GM12878 (cell line): ENCODE measurements around the gene DUSP16. TPM values are rescaled to one million over a fixed set of nuclear protein-coding genes. Genes with fewer than 3 reads are reported as not detected.
A peak's percentile ranks its signal among the peaks of the same experiment; 100 is the strongest.

Experiments used
- CHD2 ChIP-seq: IDR thresholded peaks from 2 replicates; pipeline ENCODE4 v1.6.1; 2011; ENCODE audit warnings: low read depth, low read length, improper control_type of control experiment, borderline replicate concordance
- RAD21 ChIP-seq: IDR thresholded peaks from 2 replicates; pipeline ENCODE4 v1.6.1; 2011; ENCODE audit warnings: mild to moderate bottlenecking, low read depth, low read length, moderate library complexity; ENCODE audit not compliant: insufficient read depth
- TCF3 ChIP-seq: IDR thresholded peaks from 2 replicates; pipeline ENCODE4 v1.6.1; 2012; ENCODE audit warnings: low read depth, mild to moderate bottlenecking, low read length, borderline replicate concordance; ENCODE audit not compliant: insufficient read depth
- USF1 ChIP-seq: IDR thresholded peaks from 2 replicates; pipeline ENCODE4 v1.6.1; 2011; ENCODE audit warnings: borderline replicate concordance, low read depth, mild to moderate bottlenecking, moderate library complexity, mixed read lengths, low read length; ENCODE audit not compliant: insufficient read depth; ENCODE audit errors: extremely low read length
- polyA plus RNA-seq, 11 experiments: library from polyadenylated mRNA; depleted of rRNA in 4 of 11; unstranded in 6 of 11; stranded (reverse) in 5 of 11; fragments of >200 nt; fragmentation: Nextera tagmentation in 4 of 11; fragmentation: Illumina TruSeq in 1 of 11; extraction: Ambion mirVana in 4 of 11; extraction: Trizol in 1 of 11; gene quantifications; 1 replicate in 1 of 11; 2 replicates in 10 of 11; pipeline versions ENCODE4 v1.2.1 to v1.2.3, GENCODE V29; 2011 to 2016; ENCODE audit warnings: inconsistent platforms in 2 of 11, missing spikeins in 2 of 11, low read depth in 1 of 11
- total RNA-seq, 4 experiments: library from RNA; depleted of rRNA in 3 of 4; stranded (reverse); fragments of >200 nt in 3 of 4; fragmentation: Illumina TruSeq in 1 of 4; extraction: Trizol in 1 of 4; gene quantifications; 2 replicates each; pipeline versions ENCODE4 v1.2.1 to v1.2.3, GENCODE V29; 2013 to 2021
- TF ChIP-seq, protein P1 (sequence below): fragments of 450-650 bp; IDR thresholded peaks from 2 replicates; pipeline ENCODE4 v1.6.1; 2018; ENCODE audit warnings: borderline replicate concordance, mild to moderate bottlenecking; ENCODE audit not compliant: partially characterized antibody
- TF ChIP-seq, protein P2 (sequence below): fragments of 450-650 bp; IDR thresholded peaks from 2 replicates; pipeline ENCODE4 v1.6.1; 2017; ENCODE audit warnings: borderline replicate concordance
- TF ChIP-seq, protein P3 (sequence below): fragments of 450-650 bp; IDR thresholded peaks from 2 replicates; pipeline ENCODE4 v1.6.1; 2017; ENCODE audit warnings: mild to moderate bottlenecking, low read depth, inconsistent platforms; ENCODE audit not compliant: poor library complexity, severe bottlenecking
- TF ChIP-seq, protein P4 (sequence below): IDR thresholded peaks from 2 replicates; pipeline ENCODE4 v1.6.1; 2012; ENCODE audit warnings: low read depth, low read length, improper control_type of control experiment
- TF ChIP-seq, protein P5 (sequence below): fragments of 450-650 bp; IDR thresholded peaks from 2 replicates; pipeline ENCODE4 v1.6.1; 2018; ENCODE audit warnings: mild to moderate bottlenecking, low read depth, moderate library complexity; ENCODE audit not compliant: partially characterized antibody
- TF ChIP-seq, protein P6 (sequence below): fragments of 150-350 bp; IDR thresholded peaks from 2 replicates; pipeline ENCODE4 v1.6.1; 2014; ENCODE audit warnings: mild to moderate bottlenecking, low read depth, low read length

DUSP16 gene
- total and polyA plus RNA-seq, 10 of the 15 experiments (the other 5 are each of a cell fraction or from before 2014, with no cell fraction given), result 3.9 to 75.3 (median 26.8) TPM

GRCh38 chr12:12505544-12506495 lies 56.8 kb downstream of the DUSP16 start (continued):
- no peak for TF ChIP-seq USF1
- peak; percentile 72; the same call in 1 of the 2 replicates for TF ChIP-seq CHD2
- TF ChIP-seq, protein P1, sequence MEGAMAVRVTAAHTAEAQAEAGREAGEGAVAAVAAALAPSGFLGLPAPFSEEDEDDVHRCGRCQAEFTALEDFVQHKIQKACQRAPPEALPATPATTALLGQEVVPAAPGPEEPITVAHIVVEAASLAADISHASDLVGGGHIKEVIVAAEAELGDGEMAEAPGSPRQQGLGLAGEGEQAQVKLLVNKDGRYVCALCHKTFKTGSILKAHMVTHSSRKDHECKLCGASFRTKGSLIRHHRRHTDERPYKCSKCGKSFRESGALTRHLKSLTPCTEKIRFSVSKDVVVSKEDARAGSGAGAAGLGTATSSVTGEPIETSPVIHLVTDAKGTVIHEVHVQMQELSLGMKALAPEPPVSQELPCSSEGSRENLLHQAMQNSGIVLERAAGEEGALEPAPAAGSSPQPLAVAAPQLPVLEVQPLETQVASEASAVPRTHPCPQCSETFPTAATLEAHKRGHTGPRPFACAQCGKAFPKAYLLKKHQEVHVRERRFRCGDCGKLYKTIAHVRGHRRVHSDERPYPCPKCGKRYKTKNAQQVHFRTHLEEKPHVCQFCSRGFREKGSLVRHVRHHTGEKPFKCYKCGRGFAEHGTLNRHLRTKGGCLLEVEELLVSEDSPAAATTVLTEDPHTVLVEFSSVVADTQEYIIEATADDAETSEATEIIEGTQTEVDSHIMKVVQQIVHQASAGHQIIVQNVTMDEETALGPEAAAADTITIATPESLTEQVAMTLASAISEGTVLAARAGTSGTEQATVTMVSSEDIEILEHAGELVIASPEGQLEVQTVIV, result no peak
- TF ChIP-seq, protein P2, sequence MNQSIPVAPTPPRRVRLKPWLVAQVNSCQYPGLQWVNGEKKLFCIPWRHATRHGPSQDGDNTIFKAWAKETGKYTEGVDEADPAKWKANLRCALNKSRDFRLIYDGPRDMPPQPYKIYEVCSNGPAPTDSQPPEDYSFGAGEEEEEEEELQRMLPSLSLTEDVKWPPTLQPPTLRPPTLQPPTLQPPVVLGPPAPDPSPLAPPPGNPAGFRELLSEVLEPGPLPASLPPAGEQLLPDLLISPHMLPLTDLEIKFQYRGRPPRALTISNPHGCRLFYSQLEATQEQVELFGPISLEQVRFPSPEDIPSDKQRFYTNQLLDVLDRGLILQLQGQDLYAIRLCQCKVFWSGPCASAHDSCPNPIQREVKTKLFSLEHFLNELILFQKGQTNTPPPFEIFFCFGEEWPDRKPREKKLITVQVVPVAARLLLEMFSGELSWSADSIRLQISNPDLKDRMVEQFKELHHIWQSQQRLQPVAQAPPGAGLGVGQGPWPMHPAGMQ, result no peak
- TF ChIP-seq, protein P3, sequence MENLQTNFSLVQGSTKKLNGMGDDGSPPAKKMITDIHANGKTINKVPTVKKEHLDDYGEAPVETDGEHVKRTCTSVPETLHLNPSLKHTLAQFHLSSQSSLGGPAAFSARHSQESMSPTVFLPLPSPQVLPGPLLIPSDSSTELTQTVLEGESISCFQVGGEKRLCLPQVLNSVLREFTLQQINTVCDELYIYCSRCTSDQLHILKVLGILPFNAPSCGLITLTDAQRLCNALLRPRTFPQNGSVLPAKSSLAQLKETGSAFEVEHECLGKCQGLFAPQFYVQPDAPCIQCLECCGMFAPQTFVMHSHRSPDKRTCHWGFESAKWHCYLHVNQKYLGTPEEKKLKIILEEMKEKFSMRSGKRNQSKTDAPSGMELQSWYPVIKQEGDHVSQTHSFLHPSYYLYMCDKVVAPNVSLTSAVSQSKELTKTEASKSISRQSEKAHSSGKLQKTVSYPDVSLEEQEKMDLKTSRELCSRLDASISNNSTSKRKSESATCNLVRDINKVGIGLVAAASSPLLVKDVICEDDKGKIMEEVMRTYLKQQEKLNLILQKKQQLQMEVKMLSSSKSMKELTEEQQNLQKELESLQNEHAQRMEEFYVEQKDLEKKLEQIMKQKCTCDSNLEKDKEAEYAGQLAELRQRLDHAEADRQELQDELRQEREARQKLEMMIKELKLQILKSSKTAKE, result peak; percentile 93
- TF ChIP-seq, protein P4, sequence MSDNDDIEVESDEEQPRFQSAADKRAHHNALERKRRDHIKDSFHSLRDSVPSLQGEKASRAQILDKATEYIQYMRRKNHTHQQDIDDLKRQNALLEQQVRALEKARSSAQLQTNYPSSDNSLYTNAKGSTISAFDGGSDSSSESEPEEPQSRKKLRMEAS, result no peak; the same call in 1 of the 2 replicates
- peak; percentile 19; the same call in 1 of the 2 replicates for TF ChIP-seq RAD21
- TF ChIP-seq, protein P5, sequence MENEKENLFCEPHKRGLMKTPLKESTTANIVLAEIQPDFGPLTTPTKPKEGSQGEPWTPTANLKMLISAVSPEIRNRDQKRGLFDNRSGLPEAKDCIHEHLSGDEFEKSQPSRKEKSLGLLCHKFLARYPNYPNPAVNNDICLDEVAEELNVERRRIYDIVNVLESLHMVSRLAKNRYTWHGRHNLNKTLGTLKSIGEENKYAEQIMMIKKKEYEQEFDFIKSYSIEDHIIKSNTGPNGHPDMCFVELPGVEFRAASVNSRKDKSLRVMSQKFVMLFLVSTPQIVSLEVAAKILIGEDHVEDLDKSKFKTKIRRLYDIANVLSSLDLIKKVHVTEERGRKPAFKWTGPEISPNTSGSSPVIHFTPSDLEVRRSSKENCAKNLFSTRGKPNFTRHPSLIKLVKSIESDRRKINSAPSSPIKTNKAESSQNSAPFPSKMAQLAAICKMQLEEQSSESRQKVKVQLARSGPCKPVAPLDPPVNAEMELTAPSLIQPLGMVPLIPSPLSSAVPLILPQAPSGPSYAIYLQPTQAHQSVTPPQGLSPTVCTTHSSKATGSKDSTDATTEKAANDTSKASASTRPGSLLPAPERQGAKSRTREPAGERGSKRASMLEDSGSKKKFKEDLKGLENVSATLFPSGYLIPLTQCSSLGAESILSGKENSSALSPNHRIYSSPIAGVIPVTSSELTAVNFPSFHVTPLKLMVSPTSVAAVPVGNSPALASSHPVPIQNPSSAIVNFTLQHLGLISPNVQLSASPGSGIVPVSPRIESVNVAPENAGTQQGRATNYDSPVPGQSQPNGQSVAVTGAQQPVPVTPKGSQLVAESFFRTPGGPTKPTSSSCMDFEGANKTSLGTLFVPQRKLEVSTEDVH, result no peak
- TF ChIP-seq, protein P6, sequence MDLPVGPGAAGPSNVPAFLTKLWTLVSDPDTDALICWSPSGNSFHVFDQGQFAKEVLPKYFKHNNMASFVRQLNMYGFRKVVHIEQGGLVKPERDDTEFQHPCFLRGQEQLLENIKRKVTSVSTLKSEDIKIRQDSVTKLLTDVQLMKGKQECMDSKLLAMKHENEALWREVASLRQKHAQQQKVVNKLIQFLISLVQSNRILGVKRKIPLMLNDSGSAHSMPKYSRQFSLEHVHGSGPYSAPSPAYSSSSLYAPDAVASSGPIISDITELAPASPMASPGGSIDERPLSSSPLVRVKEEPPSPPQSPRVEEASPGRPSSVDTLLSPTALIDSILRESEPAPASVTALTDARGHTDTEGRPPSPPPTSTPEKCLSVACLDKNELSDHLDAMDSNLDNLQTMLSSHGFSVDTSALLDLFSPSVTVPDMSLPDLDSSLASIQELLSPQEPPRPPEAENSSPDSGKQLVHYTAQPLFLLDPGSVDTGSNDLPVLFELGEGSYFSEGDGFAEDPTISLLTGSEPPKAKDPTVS, result no peak
- TF ChIP-seq TCF3, result no peak
